Measurements from ENCODE around the gene PFKM.
"Not testable (repeated sequence)": the region's sequence is repeated elsewhere in the genome, so short reads cannot be mapped to it uniquely, and the experiment has no call there.

Gene PFKM

GRCh38 chr12:48119078-48119833, at the start of gene PFKM:
Gene PFKM, plus strand, starts transcription at chr12:48119364. Its CDS starts 3,411 bp downstream, at chr12:48122775.
- peak; percentile 83 for DNase-seq

- DNase-seq = no peak
Observed at GRCh38 chr12:48070033-48070432, 49.1 kb upstream of the PFKM start.

- no peak for DNase-seq
Observed at GRCh38 chr12:48070731-48071130, 48.4 kb upstream of the PFKM start.

GRCh38 chr12:48071808-48072207, 47.4 kb upstream of the PFKM start:
- DNase-seq = no peak

GRCh38 chr12:48072266-48072665, 46.9 kb upstream of the PFKM start:
- no peak for DNase-seq

GRCh38 chr12:48074266-48074665, 44.9 kb upstream of the PFKM start:
- DNase-seq = no peak

- DNase-seq = no peak
Observed at GRCh38 chr12:48075832-48076231, 43.3 kb upstream of the PFKM start.

GRCh38 chr12:48077111-48077510, 42.1 kb upstream of the PFKM start:
- DNase-seq = no peak

- DNase-seq = no peak
Observed at GRCh38 chr12:48078901-48079300, 40.3 kb upstream of the PFKM start.

GRCh38 chr12:48080285-48080684, 38.9 kb upstream of the PFKM start:
- no peak for DNase-seq

GRCh38 chr12:48080821-48081220, 38.3 kb upstream of the PFKM start:
- no peak for DNase-seq

- no peak for DNase-seq
Observed at GRCh38 chr12:48084066-48084465, 35.1 kb upstream of the PFKM start.

GRCh38 chr12:48084841-48085460, 34.2 kb upstream of the PFKM start:
- no peak for DNase-seq

- no peak for DNase-seq
Observed at GRCh38 chr12:48086327-48086726, 32.8 kb upstream of the PFKM start.

- DNase-seq = no peak
Observed at GRCh38 chr12:48092611-48093010, 26.6 kb upstream of the PFKM start.

- no peak for DNase-seq
Observed at GRCh38 chr12:48104531-48104930, 14.6 kb upstream of the PFKM start.

GRCh38 chr12:48105321-48105866, 13.8 kb upstream of the PFKM start:
- DNase-seq = no peak

- DNase-seq = peak; percentile 89
Observed at GRCh38 chr12:48105867-48106680, 13.1 kb upstream of the PFKM start, which contains the start of gene SENP1. Gene SENP1, minus strand, starts transcription at chr12:48106079. Its CDS starts 4,607 bp downstream, at chr12:48101472.

- no peak for DNase-seq
Observed at GRCh38 chr12:48106681-48107613, 12.2 kb upstream of the PFKM start.

GRCh38 chr12:48109424-48109823, 9.7 kb upstream of the PFKM start:
- DNase-seq = no peak

- no peak for DNase-seq
Observed at GRCh38 chr12:48110691-48111311, 8.4 kb upstream of the PFKM start.

- DNase-seq = not testable (repeated sequence)
Observed at GRCh38 chr12:48111312-48111693, 7.9 kb upstream of the PFKM start.
